HepG2 (cell line): ENCODE data around the gene COG4. TPM values are rescaled to one million over a fixed set of nuclear protein-coding genes. Genes with fewer than 3 reads are reported as not detected.

Experiments
- ATAC-seq: fragments of 200-7000 bp; cut with Tn5 transposase; 3 replicates; pipeline ENCODE4 v1.9.1; 2020; ENCODE audit warnings: mild to moderate bottlenecking, moderate library complexity
- Bru-seq: library from RNA; stranded (reverse); fragments of 400-500 nt; gene quantifications from one replicate; lab custom pipeline; 2021; lab: Mats Ljungman, UMichigan
- BruChase-seq, 2 experiments: library from RNA; stranded (reverse); fragments of 400-500 nt; gene quantifications; one replicate each; lab custom pipeline; 2021; lab: Mats Ljungman, UMichigan
- BruUV-seq: library from RNA; stranded (reverse); fragments of 400-500 nt; replicated peaks from 2 replicates; lab custom pipeline; 2021; lab: Mats Ljungman, UMichigan
- CTCF ChIA-PET: fragments of 300-600 bp; formaldehyde crosslinking; extraction: SDS; loops from one replicate; lab custom pipeline; 2021; ENCODE audit warnings: low total read pairs, inconsistent platforms, low intra/inter-chr PET ratio; lab: Yijun Ruan, JAX
- POLR2A ChIA-PET: fragments of 350-600 bp; sonication (Branson Sonifier 250); formaldehyde crosslinking; loops from one replicate; lab custom pipeline; 2020; ENCODE audit warnings: antibody characterized with exemption, inconsistent platforms; lab: Yijun Ruan, JAX
- DNase-seq: peaks from one replicate; pipeline ENCODE4 v3.0.0-alpha.2; 2015; ENCODE audit warnings: low spot score
- FAIRE-seq: peaks from 3 replicates; lab custom pipeline; 2011; peaks lifted over from hg19 to GRCh38; lab: Jason Lieb, UNC
- H2AFZ ChIP-seq: one replicate; pipeline ENCODE4 v1.6.1; 2011; ENCODE audit warnings: low read length, inconsistent platforms
- H3K27ac ChIP-seq: fragments of 300-600 bp; 3 replicates; pipeline ENCODE4 v1.8.0; 2011; ENCODE audit warnings: mixed run types, mild to moderate bottlenecking, mixed read lengths, low read length, inconsistent platforms; ENCODE audit not compliant: insufficient read depth; ENCODE audit errors: extremely low read length
- H3K27me3 ChIP-seq, 2 experiments: fragments of 200-600 bp in 1 of 2; 2 replicates in 1 of 2; 3 replicates in 1 of 2; pipeline versions ENCODE4 v1.6.0 to v1.8.0; 2011; ENCODE audit warnings: low read length in 2 of 2, mild to moderate bottlenecking in 2 of 2, moderate library complexity in 2 of 2, inconsistent platforms in 1 of 2; ENCODE audit not compliant: insufficient read depth in 2 of 2, control insufficient read depth in 1 of 2
- H3K36me3 ChIP-seq, 2 experiments: fragments of 200-600 bp in 1 of 2; replicated peaks in 1 of 2; 2 replicates in 1 of 2; 3 replicates in 1 of 2; pipeline versions ENCODE4 v1.5.1 to v1.8.0; 2011; ENCODE audit warnings: low read length in 2 of 2, inconsistent platforms in 1 of 2; ENCODE audit not compliant: insufficient read depth in 2 of 2, control insufficient read depth in 1 of 2
- H3K4me1 ChIP-seq: 2 replicates; pipeline ENCODE4 v1.5.1; 2012; ENCODE audit warnings: low read length, inconsistent platforms; ENCODE audit not compliant: insufficient read depth
- H3K4me2 ChIP-seq: 2 replicates; pipeline ENCODE4 v1.6.0; 2011; ENCODE audit warnings: low read depth, low read length, inconsistent platforms
- H3K4me3 ChIP-seq, 3 experiments: fragments of 200-600 bp in 1 of 3; sonication (generic), shearing (Covaris generic) in 1 of 3; replicated peaks in 1 of 3; 2 replicates each; pipeline ENCODE4 v1.5.1; 2011 to 2016; ENCODE audit warnings: low read length in 3 of 3, inconsistent platforms in 2 of 3, low read depth in 2 of 3, mild to moderate bottlenecking in 2 of 3, control low read depth in 1 of 3, mixed read lengths in 1 of 3; ENCODE audit not compliant: insufficient read depth in 1 of 3
- H3K79me2 ChIP-seq: one replicate; pipeline ENCODE4 v1.6.1; 2011; ENCODE audit warnings: low read length, inconsistent platforms; ENCODE audit not compliant: insufficient read depth
- H3K9ac ChIP-seq: 2 replicates; pipeline ENCODE4 v1.6.0; 2011; ENCODE audit warnings: mild to moderate bottlenecking, low read depth, low read length, inconsistent platforms; ENCODE audit not compliant: insufficient read depth
- H3K9me3 ChIP-seq: 2 replicates; pipeline ENCODE4 v1.5.1; 2012; ENCODE audit warnings: mild to moderate bottlenecking, low read length
- H4K20me1 ChIP-seq: 2 replicates; pipeline ENCODE4 v1.6.0; 2011; ENCODE audit warnings: inconsistent platforms, mild to moderate bottlenecking, low read length, moderate library complexity; ENCODE audit not compliant: insufficient read depth
- ELF1 ChIP-seq: sonication (generic); formaldehyde crosslinking; IDR thresholded peaks from 2 replicates; pipeline ENCODE4 v1.4.0; 2020; ENCODE audit warnings: missing genetic modification reagents
- FOXJ3 ChIP-seq: sonication (generic); formaldehyde crosslinking; IDR thresholded peaks from 2 replicates; pipeline ENCODE4 v1.4.0; 2020; ENCODE audit warnings: missing genetic modification reagents, mild to moderate bottlenecking, borderline replicate concordance
- HDAC2 ChIP-seq: sonication (generic); formaldehyde crosslinking; IDR thresholded peaks from 2 replicates; pipeline ENCODE4 v1.4.0; 2020; ENCODE audit warnings: missing genetic modification reagents
- MED8 ChIP-seq: sonication (generic); formaldehyde crosslinking; IDR thresholded peaks from 2 replicates; pipeline ENCODE4 v1.8.1; 2023; ENCODE audit warnings: mild to moderate bottlenecking, missing genetic modification reagents; ENCODE audit not compliant: insufficient replicate concordance
- NFKB2 ChIP-seq: sonication (generic); formaldehyde crosslinking; IDR thresholded peaks from 2 replicates; pipeline ENCODE4 v1.4.0; 2020; ENCODE audit warnings: missing genetic modification reagents, borderline replicate concordance
- SIX4 ChIP-seq: sonication (generic); formaldehyde crosslinking; IDR thresholded peaks from 2 replicates; pipeline ENCODE4 v1.4.0; 2020; ENCODE audit warnings: missing genetic modification reagents
- ZBED4 ChIP-seq: sonication (generic); formaldehyde crosslinking; IDR thresholded peaks from 2 replicates; pipeline ENCODE4 v1.4.0; 2020; ENCODE audit warnings: missing genetic modification reagents, borderline replicate concordance
- ZBTB37 ChIP-seq: sonication (generic); formaldehyde crosslinking; IDR thresholded peaks from 2 replicates; pipeline ENCODE4 v1.4.0; 2020; ENCODE audit warnings: mild to moderate bottlenecking, missing genetic modification reagents
- ZNF282 ChIP-seq: fragments of 450-650 bp; IDR thresholded peaks from 2 replicates; pipeline ENCODE4 v1.6.1; 2018; ENCODE audit not compliant: partially characterized antibody
- ZNF790 ChIP-seq: sonication (generic); formaldehyde crosslinking; IDR thresholded peaks from 2 replicates; pipeline ENCODE4 v1.8.0; 2022; ENCODE audit warnings: missing genetic modification reagents, mild to moderate bottlenecking, borderline replicate concordance
- ZNF83 ChIP-seq: sonication (generic); formaldehyde crosslinking; IDR thresholded peaks from 2 replicates; pipeline ENCODE4 v1.4.0; 2020; ENCODE audit warnings: missing genetic modification reagents, mild to moderate bottlenecking, borderline replicate concordance
- ZSCAN9 ChIP-seq: IDR thresholded peaks from 2 replicates; pipeline ENCODE4 v1.6.1; 2016; ENCODE audit warnings: borderline replicate concordance
- WGBS: methylation state at CpG from one replicate; pipeline ENCODE4 v1.1.6; 2017; ENCODE audit warnings: low lambda C conversion rate; 5-methylcytosine and 5-hydroxymethylcytosine counted together
- in situ Hi-C: cut with HindIII; loops from 2 replicates; pipeline ENCODE4 v1.10.0; 2017; ENCODE audit warnings: low pct_unique_long_range_greater_than_20kb; ENCODE audit not compliant: extremely low pct_ligation_motif_present
- intact Hi-C: fragments of 100-400 bp; cut with micrococcal nuclease; formaldehyde crosslinking; loops from one replicate; pipeline ENCODE4 v1.10.0; 2022; ENCODE audit not compliant: unreplicated experiment
- long read RNA-seq, 2 experiments: library from RNA in 1 of 2; library from polyadenylated mRNA in 1 of 2; stranded (forward) in 1 of 2; unstranded in 1 of 2; transcript quantifications; one replicate each; pipeline ENCODE4 v2.0.0, GENCODE V29; 2019 to 2022
- polyA minus RNA-seq, 3 experiments: library from RNA; depleted of rRNA, polyadenylated mRNA; stranded (reverse); fragments of >200 nt; gene quantifications; 2 replicates each; pipeline ENCODE4 v1.2.3, GENCODE V29; 2011; ENCODE audit warnings: low replicate concordance in 1 of 3
- polyA plus RNA-seq, 8 experiments: library from polyadenylated mRNA; depleted of rRNA in 3 of 8; stranded (reverse) in 7 of 8; unstranded in 1 of 8; fragments of >200 nt; fragmentation: Illumina TruSeq in 4 of 8; extraction: Trizol in 4 of 8; gene quantifications; 2 replicates each; pipeline versions ENCODE4 v1.2.1 to v1.2.3, GENCODE V29; 2011 to 2016; ENCODE audit warnings: low read depth in 4 of 8, missing spikeins in 1 of 8, mixed read lengths in 1 of 8; ENCODE audit not compliant: insufficient read depth in 1 of 8
- total RNA-seq, 5 experiments: library from RNA; depleted of rRNA; stranded (reverse); fragments of >200 nt; fragmentation: Illumina TruSeq; extraction: Trizol; gene quantifications; 2 replicates each; pipeline ENCODE4 v1.2.3, GENCODE V29; 2016; ENCODE audit warnings: low read depth in 1 of 5

COG4 gene
- total RNA-seq (2016; rRNA removed; fragmentation: Illumina TruSeq; extraction: Trizol) (73.8 and 85.7 TPM in 2 replicates), polyA plus RNA-seq (2011; rRNA removed) (51.1 and 52.7 TPM in 2 replicates), polyA minus RNA-seq (2011; rRNA and poly(A)+ RNA removed; ENCODE audit: low replicate concordance) (62.6 and 88.2 TPM in 2 replicates), Bru-seq, nascent RNA (percentile 60 among the genes with signal in this experiment), BruChase-seq, experiment 1, labeled RNA remaining after a 6-hour chase (percentile 67 among the genes with signal in this experiment), BruChase-seq, experiment 2, labeled RNA remaining after a 2-hour chase (percentile 63 among the genes with signal in this experiment)
- 9.8 and 10.8 TPM in 2 replicates for total RNA-seq (2016; cell fraction: cytosol; rRNA removed; fragmentation: Illumina TruSeq; extraction: Trizol; ENCODE audit: low read depth)
- 73.6 and 85.8 TPM in 2 replicates for total RNA-seq (2016; cell fraction: insoluble cytoplasmic fraction; rRNA removed; fragmentation: Illumina TruSeq; extraction: Trizol)
- 16.2 and 17.5 TPM in 2 replicates for total RNA-seq (2016; cell fraction: membrane; rRNA removed; fragmentation: Illumina TruSeq; extraction: Trizol)
- 47.2 and 51.5 TPM in 2 replicates for total RNA-seq (2016; cell fraction: nucleus; rRNA removed; fragmentation: Illumina TruSeq; extraction: Trizol)
- polyA plus RNA-seq (2011; cell fraction: cytosol; rRNA removed) = 40.4 and 61.2 TPM in 2 replicates
- polyA plus RNA-seq (2011; cell fraction: nucleus; rRNA removed) = 138 and 141 TPM in 2 replicates
- 38.9 and 41.3 TPM in 2 replicates for polyA plus RNA-seq (2012)
- 4.5 and 4.8 TPM in 2 replicates for polyA plus RNA-seq (2016; cell fraction: cytosol; fragmentation: Illumina TruSeq; extraction: Trizol; ENCODE audit: low read depth)
- polyA plus RNA-seq (2016; cell fraction: insoluble cytoplasmic fraction; fragmentation: Illumina TruSeq; extraction: Trizol; ENCODE audit: low read depth) = 53.2 and 57.0 TPM in 2 replicates
- 5.8 and 7.8 TPM in 2 replicates for polyA plus RNA-seq (2016; cell fraction: membrane; fragmentation: Illumina TruSeq; extraction: Trizol; ENCODE audit: low read depth)
- polyA plus RNA-seq (2016; cell fraction: nucleus; fragmentation: Illumina TruSeq; extraction: Trizol; ENCODE audit: insufficient read depth, low read depth) = 75.3 and 76.0 TPM in 2 replicates
- polyA minus RNA-seq (2011; cell fraction: cytosol; rRNA and poly(A)+ RNA removed) = 21.7 and 23.0 TPM in 2 replicates
- polyA minus RNA-seq (2011; cell fraction: nucleus; rRNA and poly(A)+ RNA removed) = 43.4 and 56.8 TPM in 2 replicates
- long read RNA-seq, experiment 1, transcript COG4-201 (19 exons, 2,833 nt) = major isoform, 46 of 66 reads
- long read RNA-seq, experiment 1, partial matches to known transcripts = 9 of 66 reads
- long read RNA-seq, experiment 1, other reads (novel, unspliced or antisense) = 11 of 66 reads
- long read RNA-seq, experiment 2, transcript COG4-201 (19 exons, 2,833 nt) = major isoform, 51 of 95 reads
- long read RNA-seq, experiment 2, partial matches to known transcripts = 23 of 95 reads
- long read RNA-seq, experiment 2, other reads (novel, unspliced or antisense) = 17 of 95 reads

GRCh38 chr16:70523076-70523742 is at the start of gene COG4:
COG4 (minus strand) TSS chr16:70523554; CDS start chr16:70523543, 11 bp downstream.
- in situ Hi-C loops = no loop called here
- intact Hi-C loops = loop anchor here (2.0 kb wide), 1 partner anchor 130 kb away; no protein-coding TSS in a partner anchor
- TF ChIP-seq ZBTB37 (CRISPR knock-in tag) = no peak
- peak; percentile 17; the same call in 1 of the 2 replicates for TF ChIP-seq ZBED4 (CRISPR knock-in tag)
- TF ChIP-seq ELF1 (CRISPR knock-in tag) = peak; percentile 92
- TF ChIP-seq ZNF282 = no peak
- TF ChIP-seq NFKB2 (CRISPR knock-in tag) = peak; percentile 36; the same call in 1 of the 2 replicates
- TF ChIP-seq SIX4 (CRISPR knock-in tag) = no peak
- TF ChIP-seq FOXJ3 (CRISPR knock-in tag) = peak; percentile 14; the same call in 1 of the 2 replicates
- no peak; the same call in 1 of the 2 replicates for TF ChIP-seq ZNF83 (CRISPR knock-in tag)
- TF ChIP-seq MED8 (CRISPR knock-in tag) = no peak
- TF ChIP-seq ZSCAN9 (CRISPR knock-in tag) = no peak
- TF ChIP-seq ZNF790 (CRISPR knock-in tag) = no peak
- peak; percentile 51 for TF ChIP-seq HDAC2 (CRISPR knock-in tag)

More at GRCh38 chr16:70523076-70523742, at the start of gene COG4:
- no peaks in the 10 kb centered on the region for H3K9me3 ChIP-seq
- ATAC-seq (peak; percentile 85), DNase-seq (peak; percentile 83), FAIRE-seq (no peak)
- peak within 1 kb of the TSS; percentile 93 for H3K27ac ChIP-seq
- H3K79me2 ChIP-seq = peaks cover 59% of the 10 kb centered on the region
- peak within 1 kb of the TSS; percentile 98 to 99 (median 99) for H3K4me3 ChIP-seq
- peaks cover 9 to 21% of the 10 kb centered on the region in 2 experiments; a peak in 4 of 5 replicates for H3K36me3 ChIP-seq
- ChIA-PET POLR2A (interaction anchor here (0.6 to 1.9 kb wide), 12 partner anchors 8 to 234 kb away, joined by 3 to 23 read pairs (median 3); partner anchors contain the start of gene AARS1), CTCF (no interaction called here)
- peaks cover 40% of the 10 kb centered on the region for H3K4me1 ChIP-seq
- H3K4me2 ChIP-seq = peak within 1 kb of the TSS; percentile 93
- H2AFZ ChIP-seq = peak within 1 kb of the TSS; percentile 70
- H3K27me3 ChIP-seq = peaks cover 0 to 5% of the 10 kb centered on the region in 2 experiments; a peak in 1 of 5 replicates
- H4K20me1 ChIP-seq = peaks cover 34% of the 10 kb centered on the region
- H3K9ac ChIP-seq = peak within 1 kb of the TSS; percentile 99
- WGBS = under 1% methylated on average over 33 of the region's 36 CpGs
- TSS peak; percentile 91 for BruUV-seq
